HG03139 (cell line): ENCODE results near the gene RANBP3L.
"Not testable (repeated sequence)": the region's sequence is repeated elsewhere in the genome, so short reads cannot be mapped to it uniquely, and the experiment has no call there.

Experiments
- ATAC-seq: cut with Tn5 transposase; IDR thresholded peaks from one replicate; pipeline ENCODE4 v1.9.1; 2021; ENCODE audit not compliant: unreplicated experiment

Gene RANBP3L

GRCh38 chr5:36214436-36214835, 87.3 kb downstream of the RANBP3L start:
- ATAC-seq = no peak

GRCh38 chr5:36209664-36210063, 92.0 kb downstream of the RANBP3L start:
- no peak for ATAC-seq

DNA sequence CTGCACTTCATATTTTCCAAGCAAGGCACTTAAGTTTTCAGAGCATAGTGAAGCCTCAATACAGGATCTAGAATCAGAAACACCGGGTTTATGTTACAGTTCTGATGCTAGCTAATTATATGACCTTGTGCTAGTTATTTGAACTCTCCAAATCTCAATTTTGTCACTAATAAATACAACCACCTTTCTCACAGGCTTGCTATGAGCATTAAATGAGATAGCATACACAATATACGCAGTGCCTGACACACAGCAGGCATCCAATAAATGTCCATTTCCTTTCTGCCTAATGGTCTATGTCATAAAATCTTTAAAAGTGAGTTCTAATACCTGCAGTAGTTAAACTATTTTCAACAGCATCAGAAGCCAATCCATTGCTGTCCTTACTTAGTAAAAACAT, 92.9 kb downstream of the RANBP3L start:
- no peak for ATAC-seq

GRCh38 chr5:36206913-36207312, 94.8 kb downstream of the RANBP3L start:
- no peak for ATAC-seq

- no peak for ATAC-seq
Observed at GRCh38 chr5:36205329-36205728, 96.4 kb downstream of the RANBP3L start.

DNA sequence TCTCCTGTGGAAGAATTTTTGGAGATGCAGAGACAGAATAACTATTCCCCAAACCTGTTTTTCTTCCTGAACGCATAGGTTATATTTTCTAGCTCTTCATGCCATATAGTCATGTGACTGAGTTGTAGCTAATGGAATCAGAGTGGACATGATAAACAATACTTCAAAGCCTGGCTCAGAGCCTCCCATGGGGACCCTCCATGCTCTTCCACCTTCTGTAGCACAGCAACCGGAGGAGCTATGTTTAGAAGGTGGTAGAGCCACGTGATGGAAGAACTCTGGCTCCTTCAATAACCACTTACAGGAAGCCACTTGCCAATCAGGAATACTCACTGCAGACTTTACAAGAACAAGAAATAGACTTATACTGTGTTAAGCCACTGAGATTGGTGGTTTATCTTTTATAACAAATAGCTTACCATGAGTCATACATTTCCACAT, 99.2 kb downstream of the RANBP3L start:
- no peak for ATAC-seq

DNA sequence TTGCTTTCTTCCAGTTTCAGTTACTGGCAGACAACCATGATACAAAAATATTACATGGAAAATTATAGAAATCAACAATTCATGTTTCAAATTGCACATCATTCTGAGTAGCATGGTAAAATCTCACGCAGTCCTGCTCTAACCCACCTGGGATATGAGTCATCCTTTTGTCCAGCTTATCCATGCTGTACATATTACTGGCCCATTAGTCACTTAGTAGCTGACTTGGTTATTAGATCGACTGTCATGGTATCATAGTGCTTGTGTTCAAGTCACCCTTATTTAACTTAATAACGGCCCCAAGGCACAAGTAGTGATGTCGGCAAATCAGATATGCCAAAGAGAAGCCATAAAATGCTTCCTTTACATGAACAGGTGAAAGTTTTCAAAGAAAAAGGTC, 101.2 kb downstream of the RANBP3L start:
- no peak for ATAC-seq

DNA sequence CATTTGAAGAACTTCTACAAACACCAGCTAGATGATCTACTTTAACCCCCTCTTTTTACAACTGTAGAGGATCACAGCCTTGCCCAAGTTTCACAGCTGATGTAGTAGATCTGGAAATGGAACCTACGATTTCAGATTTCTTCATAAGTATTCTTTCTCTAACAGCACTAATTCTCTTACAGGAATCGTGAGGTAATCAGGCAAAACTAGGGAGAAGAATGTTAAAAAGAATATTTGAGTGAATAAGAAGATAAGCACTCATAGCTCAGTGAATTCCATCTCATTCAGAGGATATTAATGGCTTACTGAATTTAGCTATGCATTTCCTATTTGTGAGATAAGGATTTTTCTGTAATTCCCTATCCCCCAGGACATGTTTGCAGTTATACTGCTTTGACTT, 102.1 kb downstream of the RANBP3L start:
- no peak for ATAC-seq

- not testable (repeated sequence) for ATAC-seq
Observed at GRCh38 chr5:36198783-36199182, 102.9 kb downstream of the RANBP3L start.
